Omental fat pad (tissue), 4 donors: ENCODE results near the gene PARN. TPM values are rescaled to one million over a fixed set of nuclear protein-coding genes. Genes with fewer than 3 reads are reported as not detected.
"Not testable (repeated sequence)": the region's sequence is repeated elsewhere in the genome, so short reads cannot be mapped to it uniquely, and the experiment has no call there.

ENCODE experiments used
- ATAC-seq: fragments of 150-250 bp; one replicate; pipeline ENCODE4 v1.9.1; 2016; ENCODE audit warnings: mild to moderate bottlenecking, moderate library complexity; ENCODE audit not compliant: low FRiP score
- DNase-seq: peaks from one replicate; pipeline ENCODE4 v3.0.0-alpha.2; 2019; ENCODE audit warnings: low spot score
- total RNA-seq, 4 donors: library from RNA; depleted of rRNA; stranded (reverse); fragments of >200 nt; gene quantifications; one replicate each; pipeline ENCODE4 v1.1.0, GENCODE V29; 2016
- TF ChIP-seq, protein P1 (sequence below), 3 donors: fragments of 450-650 bp; IDR thresholded peaks; one replicate each; pipeline ENCODE4 v1.5.1; 2016 to 2017; ENCODE audit warnings: antibody characterized with exemption in 3 of 3, mild to moderate bottlenecking in 3 of 3, moderate library complexity in 2 of 3

PARN gene
- total RNA-seq, 4 donors from 2014 or later: 23.0 to 34.8 (median 26.4) TPM

DNA sequence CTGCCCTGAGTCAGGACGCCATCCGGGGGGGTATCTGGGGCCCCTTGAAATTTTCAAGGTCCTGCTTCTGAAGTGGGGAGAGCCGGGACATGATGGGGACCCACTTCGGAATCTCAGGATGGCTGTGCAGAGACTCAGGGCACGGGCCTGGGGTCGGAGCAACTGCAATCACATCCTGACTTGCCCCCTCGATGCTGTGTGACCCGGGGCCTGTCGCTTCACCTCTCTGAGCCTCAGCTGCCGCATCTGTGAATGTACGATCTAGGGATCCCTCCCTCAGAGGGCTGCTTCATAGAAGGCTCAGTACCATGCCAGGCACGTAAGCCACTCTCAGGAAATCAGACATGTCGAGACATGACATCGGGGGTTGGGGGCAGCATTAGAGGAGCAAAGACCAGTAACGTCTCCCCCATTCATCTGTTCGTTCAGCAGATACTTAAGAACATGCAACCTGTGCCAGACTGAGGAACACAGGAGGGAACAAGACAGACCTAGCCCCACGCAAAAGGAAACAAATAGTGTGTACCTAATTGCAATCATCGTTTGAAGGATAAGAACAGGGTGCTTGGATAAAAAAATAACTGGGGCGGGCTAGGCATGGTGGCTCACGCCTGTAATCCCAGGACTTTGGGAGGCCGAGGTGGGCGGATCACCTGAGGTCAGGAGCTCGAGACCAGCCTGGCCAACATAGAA lies 229.6 kb downstream of the PARN start:
- TF ChIP-seq, protein P1, sequence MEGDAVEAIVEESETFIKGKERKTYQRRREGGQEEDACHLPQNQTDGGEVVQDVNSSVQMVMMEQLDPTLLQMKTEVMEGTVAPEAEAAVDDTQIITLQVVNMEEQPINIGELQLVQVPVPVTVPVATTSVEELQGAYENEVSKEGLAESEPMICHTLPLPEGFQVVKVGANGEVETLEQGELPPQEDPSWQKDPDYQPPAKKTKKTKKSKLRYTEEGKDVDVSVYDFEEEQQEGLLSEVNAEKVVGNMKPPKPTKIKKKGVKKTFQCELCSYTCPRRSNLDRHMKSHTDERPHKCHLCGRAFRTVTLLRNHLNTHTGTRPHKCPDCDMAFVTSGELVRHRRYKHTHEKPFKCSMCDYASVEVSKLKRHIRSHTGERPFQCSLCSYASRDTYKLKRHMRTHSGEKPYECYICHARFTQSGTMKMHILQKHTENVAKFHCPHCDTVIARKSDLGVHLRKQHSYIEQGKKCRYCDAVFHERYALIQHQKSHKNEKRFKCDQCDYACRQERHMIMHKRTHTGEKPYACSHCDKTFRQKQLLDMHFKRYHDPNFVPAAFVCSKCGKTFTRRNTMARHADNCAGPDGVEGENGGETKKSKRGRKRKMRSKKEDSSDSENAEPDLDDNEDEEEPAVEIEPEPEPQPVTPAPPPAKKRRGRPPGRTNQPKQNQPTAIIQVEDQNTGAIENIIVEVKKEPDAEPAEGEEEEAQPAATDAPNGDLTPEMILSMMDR (IDR thresholded peaks at IDR 0.05): no peak
- ATAC-seq: no peak
- DNase-seq: no peak

DNA sequence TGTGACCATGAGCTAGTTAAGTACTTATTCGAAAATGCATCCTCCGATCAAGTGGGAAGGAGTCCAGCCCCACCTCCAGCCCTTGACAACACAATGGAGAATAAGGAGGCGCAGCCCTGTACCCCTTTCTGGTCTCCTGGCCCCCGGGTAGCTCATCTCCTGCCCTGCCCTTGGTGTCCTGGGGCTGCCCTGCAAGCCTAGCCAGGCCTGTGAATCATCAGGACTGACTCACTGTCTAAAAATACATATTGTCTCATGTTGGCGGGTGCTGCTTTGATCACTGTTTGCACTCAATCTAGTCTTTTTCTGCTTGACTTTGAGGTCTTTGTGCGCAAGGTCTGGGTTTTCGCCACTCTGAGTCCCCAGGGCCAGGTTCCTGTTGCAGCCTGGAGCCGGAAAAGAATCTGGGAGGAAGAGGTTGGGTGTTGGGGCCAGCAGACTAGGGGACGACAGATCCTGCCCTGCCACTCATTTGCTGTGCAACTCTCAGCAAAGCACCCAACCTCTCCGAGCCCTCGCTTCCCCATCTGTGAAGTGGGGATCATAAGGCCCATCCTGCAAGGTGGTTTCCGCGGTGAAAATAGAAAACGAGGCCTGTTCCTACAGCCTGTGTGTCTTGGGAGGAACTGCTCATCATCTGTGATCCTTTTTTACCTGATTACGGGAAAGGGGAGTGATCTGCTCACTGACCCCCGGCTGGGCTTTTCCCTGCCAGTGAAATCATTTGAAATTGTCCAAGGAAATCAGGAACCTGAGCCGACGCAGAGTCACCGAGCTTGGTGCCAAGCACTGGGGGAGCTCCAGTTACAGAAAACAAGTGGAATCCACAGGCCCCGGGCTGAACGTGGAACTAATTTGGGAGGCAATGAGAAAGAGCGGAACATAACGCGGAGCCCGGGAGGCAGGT lies 230.4 kb downstream of the PARN start:
- TF ChIP-seq, protein P1 (IDR thresholded peaks at IDR 0.05): no peak
- DNase-seq (no peak), ATAC-seq (peak; percentile 83)

DNA sequence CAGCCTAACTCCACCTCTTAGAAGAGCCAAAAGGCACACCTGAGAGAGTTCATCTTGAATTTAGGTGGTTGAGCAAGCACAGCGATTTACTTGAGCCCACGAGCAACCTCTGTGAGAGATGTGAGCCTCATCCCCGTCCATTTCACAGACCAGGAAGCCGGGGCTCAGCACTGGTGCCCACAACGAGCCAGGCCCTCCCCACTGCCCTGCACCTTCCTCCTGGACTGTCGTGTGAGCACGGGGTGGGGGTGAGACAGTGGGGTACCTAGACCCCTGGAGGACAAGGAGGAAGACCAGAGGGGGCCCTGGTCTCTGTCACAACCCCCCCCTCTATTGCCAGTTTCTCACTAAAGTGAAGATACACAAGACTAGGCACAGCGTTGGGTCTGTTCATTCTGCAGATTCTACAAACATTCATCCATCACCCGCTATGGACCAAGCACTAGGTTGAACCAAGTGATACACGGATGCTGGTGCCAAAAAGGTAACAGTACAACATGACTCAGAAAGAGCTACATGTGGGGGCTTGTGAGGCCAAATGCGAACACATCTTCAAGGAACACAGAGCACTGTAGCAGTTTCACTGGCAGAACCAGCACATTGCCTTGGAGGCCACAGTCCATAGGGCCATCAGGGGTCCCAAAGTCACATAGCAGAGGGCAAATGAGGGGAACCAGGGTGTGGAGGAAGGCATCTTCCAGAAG lies 231.9 kb downstream of the PARN start:
- TF ChIP-seq, protein P1 (IDR thresholded peaks at IDR 0.05): no peak
- no peak for ATAC-seq

DNA sequence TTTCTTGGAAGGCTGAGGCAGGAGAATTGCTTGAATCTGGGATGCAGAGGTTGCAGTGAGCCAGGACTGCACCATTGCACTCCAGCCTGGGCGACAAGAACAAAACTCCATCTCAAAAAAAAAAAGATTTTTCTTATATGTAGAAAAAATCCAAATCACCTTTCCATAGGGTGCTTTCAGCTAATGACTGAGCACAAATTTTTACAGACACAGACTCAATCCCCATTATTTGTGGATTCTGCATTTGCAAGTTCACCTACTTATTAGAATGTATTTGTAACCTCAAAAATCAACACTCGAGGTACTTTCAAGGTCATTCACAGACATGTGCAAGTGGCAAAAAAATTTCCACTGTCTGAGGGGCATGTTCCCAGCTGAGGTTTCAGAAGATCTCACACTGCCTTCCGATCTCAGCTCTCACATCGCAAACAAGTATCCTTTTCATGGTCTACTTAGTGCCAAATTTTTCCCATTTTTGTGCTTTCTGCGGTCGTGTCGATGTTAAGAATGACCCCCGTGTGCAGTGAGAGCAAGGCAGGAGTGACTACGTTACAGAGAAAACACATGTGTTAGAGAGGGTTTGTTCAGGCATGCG lies 234.3 kb downstream of the PARN start:
- ATAC-seq, DNase-seq: not testable (repeated sequence)

More for the DNA sequence above, 231.9 kb downstream of the PARN start:
- no peak for DNase-seq

DNA sequence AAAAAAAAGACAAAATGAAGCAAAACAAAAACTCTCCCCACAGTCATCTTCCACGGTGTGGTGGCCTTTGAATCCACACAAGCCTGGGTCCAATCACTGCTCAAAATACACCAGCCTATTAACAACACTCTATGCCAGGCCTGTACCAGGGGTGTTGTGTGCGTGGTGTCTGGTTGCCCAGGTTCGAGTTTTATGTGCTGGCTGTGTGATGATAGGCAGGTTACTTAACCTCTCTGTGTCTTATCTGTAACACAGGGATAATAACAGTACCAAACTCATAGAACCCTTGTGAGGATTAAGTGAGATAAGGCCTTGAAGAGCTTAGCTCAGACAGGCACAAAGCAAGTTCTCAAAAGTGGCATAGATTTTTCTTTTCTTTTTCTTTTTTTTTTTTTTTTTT lies 235.2 kb downstream of the PARN start:
- TF ChIP-seq, protein P1 (IDR thresholded peaks at IDR 0.05): no peak
- ATAC-seq: no peak

DNA sequence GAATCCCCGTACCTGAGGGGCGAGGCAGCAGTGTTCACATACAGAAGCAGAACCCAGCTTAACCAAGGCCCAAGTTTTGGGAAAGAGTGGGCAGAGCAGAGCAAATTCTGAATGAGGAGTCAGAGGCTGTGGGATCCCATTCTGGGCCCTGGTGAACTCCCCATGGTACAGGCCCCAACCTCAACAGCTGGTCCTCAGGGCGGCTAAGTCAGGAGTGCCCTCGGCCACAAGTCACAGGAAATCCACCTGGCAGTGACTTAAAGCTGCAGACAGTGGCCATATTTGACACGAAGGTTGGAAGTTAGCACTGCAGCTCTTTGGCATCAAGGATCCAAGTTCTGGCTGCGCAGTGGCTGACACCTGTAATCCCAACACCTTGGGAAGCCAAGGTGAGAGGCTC lies 237.1 kb downstream of the PARN start:
- TF ChIP-seq, protein P1 (IDR thresholded peaks at IDR 0.05): no peak
- ATAC-seq (no peak), DNase-seq (no peak)

More for the DNA sequence above, 235.2 kb downstream of the PARN start:
- DNase-seq: no peak

DNA sequence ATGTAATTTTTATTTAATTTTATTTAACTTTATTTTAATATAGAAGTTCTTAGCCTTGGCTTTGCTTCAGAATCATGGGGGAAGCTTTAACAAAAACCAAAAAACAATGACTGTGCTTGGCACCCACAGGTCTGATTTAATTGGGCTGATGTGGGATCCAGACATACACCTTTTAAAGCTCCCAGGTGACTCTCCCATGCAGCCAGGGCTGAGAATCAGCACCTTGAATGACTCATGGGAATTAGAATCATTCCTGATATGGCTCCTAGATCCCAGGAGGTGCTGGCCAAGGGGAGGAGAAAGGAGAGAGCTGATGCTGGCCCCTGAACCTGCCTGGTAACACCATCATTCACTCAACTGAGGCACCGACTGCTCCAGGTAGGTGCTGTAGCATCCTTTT lies 240.7 kb downstream of the PARN start:
- no peak for ATAC-seq
- TF ChIP-seq, protein P1 (IDR thresholded peaks at IDR 0.05): no peak
- DNase-seq: no peak
